ENCODE measurements around the gene PIK3R6.

Gene PIK3R6

DNA sequence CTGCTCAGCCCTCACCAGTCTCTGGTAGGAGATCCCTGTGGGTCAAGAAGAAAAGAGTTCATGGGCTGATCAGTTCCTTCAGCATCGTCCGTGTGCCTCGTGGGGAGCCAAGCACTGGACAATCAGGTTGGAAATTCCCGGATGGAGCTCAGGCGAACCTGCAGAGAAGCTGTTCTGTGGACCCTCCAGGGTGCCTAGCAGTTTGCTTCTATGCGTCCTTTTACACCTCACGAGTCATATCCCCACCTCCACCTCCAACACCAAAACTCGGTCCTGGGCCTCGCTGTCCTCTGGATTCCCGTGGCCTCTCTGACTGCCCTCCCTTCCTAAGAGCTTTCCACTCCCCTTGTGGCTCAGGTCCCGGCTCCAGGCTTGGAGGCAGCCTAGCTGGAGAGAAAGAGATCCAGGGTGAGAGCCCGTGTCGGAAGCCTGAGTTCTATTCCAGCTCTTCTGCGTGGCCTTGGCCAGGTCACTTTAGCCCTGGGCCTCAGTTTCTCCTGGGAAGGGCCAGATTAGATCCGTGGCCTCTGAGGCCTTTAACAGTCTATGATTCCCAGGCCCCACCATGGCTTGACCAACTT lies 26.2 kb upstream of the PIK3R6 start:
- no peak overlapping the region for H3K27ac ChIP-seq
- TF ChIP-seq, protein P1, sequence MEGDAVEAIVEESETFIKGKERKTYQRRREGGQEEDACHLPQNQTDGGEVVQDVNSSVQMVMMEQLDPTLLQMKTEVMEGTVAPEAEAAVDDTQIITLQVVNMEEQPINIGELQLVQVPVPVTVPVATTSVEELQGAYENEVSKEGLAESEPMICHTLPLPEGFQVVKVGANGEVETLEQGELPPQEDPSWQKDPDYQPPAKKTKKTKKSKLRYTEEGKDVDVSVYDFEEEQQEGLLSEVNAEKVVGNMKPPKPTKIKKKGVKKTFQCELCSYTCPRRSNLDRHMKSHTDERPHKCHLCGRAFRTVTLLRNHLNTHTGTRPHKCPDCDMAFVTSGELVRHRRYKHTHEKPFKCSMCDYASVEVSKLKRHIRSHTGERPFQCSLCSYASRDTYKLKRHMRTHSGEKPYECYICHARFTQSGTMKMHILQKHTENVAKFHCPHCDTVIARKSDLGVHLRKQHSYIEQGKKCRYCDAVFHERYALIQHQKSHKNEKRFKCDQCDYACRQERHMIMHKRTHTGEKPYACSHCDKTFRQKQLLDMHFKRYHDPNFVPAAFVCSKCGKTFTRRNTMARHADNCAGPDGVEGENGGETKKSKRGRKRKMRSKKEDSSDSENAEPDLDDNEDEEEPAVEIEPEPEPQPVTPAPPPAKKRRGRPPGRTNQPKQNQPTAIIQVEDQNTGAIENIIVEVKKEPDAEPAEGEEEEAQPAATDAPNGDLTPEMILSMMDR (conservative IDR thresholded peaks at IDR 0.05): no peak

DNA sequence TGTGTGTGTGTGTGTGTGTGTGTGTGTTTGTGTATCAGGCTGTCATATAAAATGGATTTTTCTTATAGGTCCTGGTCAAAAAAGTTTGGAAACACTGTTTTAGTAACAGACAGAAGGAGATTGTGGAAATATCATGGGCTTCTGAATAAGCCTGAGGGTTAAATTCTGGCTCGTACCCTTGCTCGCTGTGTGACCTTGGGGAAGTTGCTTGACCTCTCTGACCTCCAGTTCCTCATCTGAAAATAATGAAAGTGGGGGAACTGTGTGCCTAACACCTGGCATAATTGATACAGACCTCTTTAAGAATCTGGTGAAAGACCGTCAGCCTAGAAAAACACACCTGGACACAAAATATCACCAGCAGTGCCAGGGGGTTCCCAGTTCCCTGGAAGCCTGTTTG lies 25.6 kb upstream of the PIK3R6 start:
- no peak overlapping the region for H3K27ac ChIP-seq
- TF ChIP-seq, protein P1 (conservative IDR thresholded peaks at IDR 0.05): no peak

DNA sequence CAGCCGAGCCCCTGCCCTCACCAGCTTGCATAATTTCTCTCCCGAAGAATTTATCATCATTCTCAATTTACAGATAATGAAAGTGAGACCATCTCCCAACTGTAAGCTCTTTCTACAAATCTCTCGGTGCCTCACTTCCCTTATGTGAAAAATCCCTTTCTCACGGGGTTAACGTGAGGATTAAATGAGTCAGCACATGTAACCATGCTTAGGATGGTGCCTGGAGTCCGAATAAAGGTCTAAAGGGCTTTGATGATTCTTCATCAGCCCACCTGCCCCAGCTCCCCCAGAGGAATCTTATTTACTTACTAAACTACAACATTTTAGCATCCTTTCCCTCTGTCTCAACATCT lies 24.8 kb upstream of the PIK3R6 start:
- no peak overlapping the region for H3K27ac ChIP-seq
- TF ChIP-seq, protein P1 (conservative IDR thresholded peaks at IDR 0.05): no peak

DNA sequence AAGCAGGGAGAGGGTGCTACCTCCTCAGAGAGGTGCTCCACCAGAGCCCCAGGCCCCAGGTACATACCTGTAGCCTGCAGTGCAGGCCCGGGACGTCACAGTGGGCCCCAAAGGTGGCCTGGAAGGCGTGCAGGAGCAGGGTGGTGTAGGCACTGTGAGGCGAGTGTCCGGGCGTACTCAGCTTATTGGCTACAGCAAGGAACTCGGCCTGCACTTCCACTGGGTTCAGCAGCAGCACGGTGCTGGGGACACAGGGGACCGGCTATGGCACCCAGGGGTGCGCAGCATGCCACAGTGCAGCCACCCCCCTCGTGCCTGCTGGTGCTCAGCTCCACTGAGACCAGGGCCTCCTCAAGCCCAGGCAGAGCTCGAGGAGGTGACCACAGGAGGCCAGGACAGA lies 23.2 kb upstream of the PIK3R6 start:
- no peak overlapping the region for H3K27ac ChIP-seq
- TF ChIP-seq, protein P1 (conservative IDR thresholded peaks at IDR 0.05): no peak

DNA sequence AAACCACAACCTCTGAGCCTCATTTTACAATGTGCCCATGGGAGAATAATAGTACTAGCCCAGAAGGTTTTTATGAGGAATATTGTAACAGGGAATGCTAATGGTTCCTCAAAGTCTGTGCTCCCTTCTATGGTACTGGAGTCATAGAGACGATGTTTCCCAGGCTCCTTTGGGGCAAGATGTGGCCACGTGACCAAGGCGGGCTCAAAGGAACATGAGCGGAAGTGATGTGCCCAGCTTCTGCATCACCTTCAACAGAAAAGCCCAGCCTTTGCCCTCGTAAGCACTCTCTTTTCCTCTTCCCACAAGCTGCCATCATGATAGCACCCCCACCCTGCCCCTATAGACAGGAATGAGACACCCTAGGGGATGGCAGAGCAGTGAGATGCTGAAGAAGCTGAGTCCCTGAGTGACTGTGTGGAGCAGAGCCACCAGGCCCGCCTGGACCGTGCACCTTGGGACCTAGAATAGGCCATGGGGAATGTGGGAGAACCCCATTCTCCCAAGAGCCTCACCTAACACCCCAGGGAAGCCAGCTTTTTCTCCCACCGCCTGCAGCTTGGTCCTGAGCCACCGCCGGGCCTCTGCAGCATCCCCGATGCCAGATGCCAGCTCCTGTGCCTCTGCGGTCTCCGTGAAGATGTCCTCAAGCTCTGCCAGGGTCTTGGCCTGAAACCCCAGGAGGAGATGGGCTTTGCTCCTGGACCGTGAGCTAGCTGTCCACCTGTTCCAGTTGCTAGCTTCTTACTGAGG lies 22.2 kb upstream of the PIK3R6 start:
- TF ChIP-seq, protein P1 (conservative IDR thresholded peaks at IDR 0.05): no peak
- no peak overlapping the region for H3K27ac ChIP-seq

DNA sequence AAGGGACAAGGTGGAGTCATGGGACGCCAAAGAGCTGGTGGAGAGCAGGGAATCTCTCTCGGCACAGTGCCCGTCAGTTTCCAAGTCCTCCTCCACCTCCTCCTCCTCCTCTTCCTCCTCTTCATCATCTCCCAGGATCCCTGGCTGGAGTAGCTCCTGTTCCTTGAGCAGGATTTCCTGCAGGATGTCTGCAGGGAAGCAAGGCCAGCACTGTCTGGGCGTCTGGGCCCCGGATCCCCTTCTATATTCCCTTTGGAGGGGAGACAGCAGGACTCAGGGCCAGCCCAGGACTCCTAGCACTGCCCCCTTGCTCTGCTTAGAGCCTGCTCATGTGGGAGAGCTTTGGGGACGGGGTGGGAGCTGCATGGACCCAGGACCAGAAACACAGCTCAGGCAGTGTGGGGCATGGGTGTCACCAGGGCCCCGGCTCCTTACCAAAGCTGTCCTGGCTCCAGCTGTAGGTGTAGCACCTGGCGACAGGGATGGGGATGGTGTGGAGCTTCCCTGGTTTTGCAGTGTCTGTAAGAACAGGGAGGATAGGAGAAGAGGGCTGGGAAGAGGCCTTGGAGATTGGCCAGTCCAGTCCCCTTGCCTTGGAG lies 21.3 kb upstream of the PIK3R6 start:
- no peak overlapping the region for H3K27ac ChIP-seq
- TF ChIP-seq, protein P1 (conservative IDR thresholded peaks at IDR 0.05): no peak

DNA sequence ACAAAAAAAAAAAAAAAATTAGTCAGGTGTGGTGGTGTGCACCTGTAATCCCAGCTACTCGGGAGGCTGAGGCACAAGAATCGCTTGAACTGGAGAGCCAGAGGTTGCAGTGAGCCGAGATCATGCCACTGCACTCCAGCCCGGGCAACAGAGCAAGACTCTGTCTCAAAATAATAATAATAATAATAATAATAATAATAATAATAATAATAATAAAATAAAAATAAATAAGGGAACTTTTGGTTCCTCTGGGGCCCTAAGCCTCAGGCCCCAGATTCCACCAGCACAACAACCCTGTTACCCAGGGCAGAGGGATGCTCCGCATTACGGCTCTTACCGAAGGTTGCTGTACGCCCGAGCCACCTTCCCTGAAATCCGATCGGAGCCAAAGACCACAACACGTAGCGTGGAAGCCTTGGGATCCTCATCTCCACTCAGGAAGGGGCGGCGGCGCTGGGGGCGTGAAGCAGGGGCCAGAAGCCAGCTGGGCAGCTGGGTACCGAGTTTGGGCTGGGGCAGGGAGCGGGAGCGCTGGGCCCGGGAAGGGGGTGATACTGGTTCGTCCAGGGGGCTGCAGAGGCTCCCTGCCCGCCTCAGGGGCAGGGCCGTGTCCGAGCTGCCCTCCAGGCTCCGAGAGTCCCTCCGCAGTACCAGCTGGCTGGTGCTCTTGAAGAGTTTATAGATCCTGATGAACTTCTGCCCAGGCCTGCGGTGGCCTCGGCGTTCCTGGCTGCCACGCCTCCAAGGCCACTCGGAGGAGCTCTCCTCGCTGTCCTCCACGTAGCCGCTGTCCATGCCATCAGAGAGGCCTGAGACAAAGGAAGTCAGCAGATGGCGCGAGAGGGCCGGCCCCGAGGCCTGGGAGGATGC lies 20.6 kb upstream of the PIK3R6 start:
- TF ChIP-seq, protein P1 (conservative IDR thresholded peaks at IDR 0.05): no peak; the same call in 1 of the 2 replicates
- no peak overlapping the region for H3K27ac ChIP-seq
